Caki2 (cell line): ENCODE results near the gene CKAP2L. TPM values are rescaled to one million over a fixed set of nuclear protein-coding genes. Genes with fewer than 3 reads are reported as not detected.

Source experiments
- DNase-seq: peaks from one replicate; pipeline ENCODE4 v3.0.0-alpha.2; 2015; ENCODE audit warnings: low read depth
- in situ Hi-C: cut with HindIII; loops from 2 replicates; pipeline ENCODE4 v1.10.0; 2016; ENCODE audit warnings: low sequenced_read_pairs, low pct_unique_long_range_greater_than_20kb, mixed read lengths
- total RNA-seq: library from RNA; depleted of rRNA; stranded (reverse); fragments of >200 nt; shearing (Covaris generic); gene quantifications from 2 replicates; pipeline ENCODE4 v1.2.3, GENCODE V29; 2014; ENCODE audit warnings: low replicate concordance; rRNA removed

Gene CKAP2L, protein sequence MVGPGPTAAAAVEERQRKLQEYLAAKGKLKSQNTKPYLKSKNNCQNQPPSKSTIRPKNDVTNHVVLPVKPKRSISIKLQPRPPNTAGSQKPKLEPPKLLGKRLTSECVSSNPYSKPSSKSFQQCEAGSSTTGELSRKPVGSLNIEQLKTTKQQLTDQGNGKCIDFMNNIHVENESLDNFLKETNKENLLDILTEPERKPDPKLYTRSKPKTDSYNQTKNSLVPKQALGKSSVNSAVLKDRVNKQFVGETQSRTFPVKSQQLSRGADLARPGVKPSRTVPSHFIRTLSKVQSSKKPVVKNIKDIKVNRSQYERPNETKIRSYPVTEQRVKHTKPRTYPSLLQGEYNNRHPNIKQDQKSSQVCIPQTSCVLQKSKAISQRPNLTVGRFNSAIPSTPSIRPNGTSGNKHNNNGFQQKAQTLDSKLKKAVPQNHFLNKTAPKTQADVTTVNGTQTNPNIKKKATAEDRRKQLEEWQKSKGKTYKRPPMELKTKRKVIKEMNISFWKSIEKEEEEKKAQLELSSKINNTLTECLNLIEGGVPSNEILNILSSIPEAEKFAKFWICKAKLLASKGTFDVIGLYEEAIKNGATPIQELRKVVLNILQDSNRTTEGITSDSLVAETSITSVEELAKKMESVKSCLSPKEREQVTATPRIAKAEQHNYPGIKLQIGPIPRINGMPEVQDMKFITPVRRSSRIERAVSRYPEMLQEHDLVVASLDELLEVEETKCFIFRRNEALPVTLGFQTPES
- total RNA-seq, result 14.0 and 15.3 TPM in 2 replicates

DNA sequence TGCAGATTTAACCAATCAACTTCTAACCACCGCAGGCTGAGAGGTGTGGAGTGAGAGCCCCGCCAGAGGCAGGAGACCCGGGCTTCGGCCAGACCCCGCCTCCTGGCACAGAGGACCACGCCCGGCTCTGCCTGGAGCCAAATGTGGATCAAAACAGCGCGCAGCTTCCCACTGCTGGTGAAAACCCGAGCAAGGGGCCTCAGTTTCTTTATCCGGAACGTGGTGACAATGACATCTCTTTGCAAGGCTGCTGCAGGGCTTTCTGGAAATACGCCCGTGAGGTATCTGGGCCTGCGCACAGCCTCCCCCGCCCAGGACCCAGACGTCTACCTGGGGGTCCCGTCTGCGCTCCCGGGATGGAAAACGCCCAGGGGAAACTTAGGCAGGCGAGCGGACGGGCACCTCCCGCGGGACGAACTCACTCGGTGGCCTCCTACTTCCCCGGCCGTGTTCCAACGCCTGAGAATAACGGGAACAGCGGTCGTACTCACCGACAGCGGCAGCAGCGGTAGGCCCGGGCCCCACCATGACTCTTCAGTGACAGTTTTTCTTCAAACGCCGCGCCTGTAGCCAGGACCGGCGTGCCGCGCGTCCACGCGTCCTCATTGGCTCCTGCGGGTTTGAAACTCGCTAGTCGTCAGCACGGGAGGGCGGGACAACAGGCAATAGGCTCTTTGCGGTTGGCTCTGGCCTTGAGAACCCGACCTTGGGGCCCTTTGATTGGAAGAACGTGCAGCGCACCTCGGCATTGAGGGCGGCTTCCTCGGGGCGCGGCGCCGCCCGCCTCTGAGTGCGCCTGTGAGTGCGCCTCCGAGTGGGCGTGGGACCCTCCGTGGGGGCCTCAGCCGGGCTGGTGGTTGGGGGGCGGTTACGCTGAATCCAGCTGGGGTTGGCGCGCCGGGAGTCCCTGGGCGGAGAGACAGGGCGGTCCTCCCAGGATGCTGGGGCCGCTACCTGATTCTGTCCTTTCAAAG lies at the start of gene CKAP2L:
Gene CKAP2L (minus strand): TSS at position 539 of the 974 bp plus-strand sequence. CDS start 11 bp downstream, at position 528.
- in situ Hi-C loops, result no loop called here
- peak; percentile 98 for DNase-seq

DNA sequence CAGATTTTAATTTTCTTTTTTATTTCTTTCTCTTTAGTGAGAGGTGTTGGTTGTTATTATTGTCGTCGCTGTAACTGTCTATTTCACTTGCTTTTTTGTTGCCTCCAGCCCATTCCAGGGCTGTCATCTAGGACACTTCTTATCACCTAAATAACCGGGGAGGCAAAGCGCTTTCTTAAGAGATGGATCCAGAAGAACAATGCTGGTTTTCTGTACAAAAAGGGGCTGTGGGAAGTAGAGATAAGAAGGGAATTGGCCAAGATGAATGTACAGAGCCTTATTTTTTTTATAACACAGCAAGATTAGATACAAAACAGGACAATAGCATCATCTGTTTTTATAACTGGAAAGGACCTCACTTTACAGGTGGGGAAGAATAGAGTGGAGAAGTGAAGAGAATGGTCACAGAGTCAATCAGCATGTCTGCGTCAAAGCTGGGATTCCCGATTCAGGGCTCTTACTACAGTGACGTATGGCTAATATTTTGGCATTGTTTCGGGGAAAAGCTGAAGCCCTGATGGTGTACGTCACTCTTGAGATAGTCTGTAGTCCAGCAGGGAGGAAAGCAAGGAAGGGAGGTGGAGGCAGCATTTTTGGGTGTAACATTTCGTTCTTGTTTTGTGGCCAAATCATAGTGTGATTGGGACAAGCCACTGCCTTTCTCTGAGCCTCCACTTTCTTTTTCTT lies 49.0 kb upstream of the CKAP2L start:
- in situ Hi-C loops, result no loop called here
- no peak for DNase-seq

DNA sequence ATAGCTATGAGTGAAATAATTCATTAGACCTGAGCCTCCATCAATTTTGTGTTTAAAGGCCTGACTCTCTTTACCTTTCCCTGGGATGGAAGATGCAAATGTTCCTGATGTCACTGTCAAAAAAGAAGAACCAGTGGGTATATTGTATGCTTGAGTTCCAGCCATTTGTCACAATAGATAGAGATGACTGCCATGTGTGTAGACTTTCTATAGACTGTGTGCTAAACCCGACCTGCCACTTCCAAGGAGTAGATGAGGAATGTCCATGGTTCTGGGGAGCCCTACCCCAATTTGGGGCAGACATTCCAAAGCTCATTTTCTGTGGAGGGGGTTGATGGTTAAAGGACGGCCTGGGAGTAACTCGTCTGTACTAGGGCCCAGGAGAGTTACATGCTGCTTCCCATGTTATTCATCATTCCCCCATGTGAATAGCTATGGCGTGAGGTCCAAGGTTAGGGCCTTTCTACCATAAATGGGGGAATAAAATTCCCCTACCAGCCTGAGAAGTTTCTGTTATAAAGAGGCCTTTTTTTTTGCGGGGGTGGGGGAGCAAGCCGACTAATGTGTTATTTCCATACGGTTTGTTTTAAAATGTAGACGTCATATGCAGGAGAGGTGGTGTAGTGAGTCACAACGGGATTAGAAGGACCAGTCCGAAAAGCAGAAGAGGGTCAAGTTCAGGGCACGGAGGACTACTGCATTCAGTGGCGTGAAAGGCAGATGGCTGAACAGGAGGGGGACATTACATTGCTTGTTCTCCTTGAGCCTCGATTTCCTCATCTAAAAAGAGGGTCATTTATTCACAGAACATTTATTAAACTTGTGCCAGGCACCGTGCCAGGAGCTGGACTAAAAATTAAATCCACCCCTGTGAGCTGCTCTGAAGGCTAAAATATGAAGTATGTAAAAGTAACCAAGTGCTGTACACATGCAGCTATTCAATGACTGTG lies 48.2 kb upstream of the CKAP2L start:
- no peak for DNase-seq
- in situ Hi-C loops, result no loop called here

DNA sequence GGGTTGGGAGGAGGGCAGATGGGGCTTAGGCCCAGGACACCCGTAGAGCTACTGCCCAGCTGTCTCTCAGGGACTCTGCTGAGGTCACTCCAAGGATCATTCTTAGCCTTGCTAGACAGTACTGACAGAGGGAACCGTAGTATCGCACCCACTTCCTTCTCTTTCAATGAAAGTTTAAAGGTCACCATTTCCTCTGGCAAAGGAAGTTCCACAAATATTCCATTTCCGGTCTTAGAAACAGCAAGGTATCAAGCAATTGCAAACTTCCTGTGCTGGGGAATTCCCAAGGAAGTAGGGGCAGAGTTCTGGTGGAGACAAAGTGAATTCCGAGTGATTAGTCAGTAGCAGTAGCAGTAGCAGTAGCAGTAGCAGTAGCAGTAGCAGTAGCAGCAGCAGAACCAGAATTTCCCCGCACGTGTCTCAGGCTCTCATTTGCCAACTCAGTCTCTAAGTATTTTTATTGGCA lies 47.5 kb upstream of the CKAP2L start:
- DNase-seq, result no peak
- in situ Hi-C loops, result no loop called here

DNA sequence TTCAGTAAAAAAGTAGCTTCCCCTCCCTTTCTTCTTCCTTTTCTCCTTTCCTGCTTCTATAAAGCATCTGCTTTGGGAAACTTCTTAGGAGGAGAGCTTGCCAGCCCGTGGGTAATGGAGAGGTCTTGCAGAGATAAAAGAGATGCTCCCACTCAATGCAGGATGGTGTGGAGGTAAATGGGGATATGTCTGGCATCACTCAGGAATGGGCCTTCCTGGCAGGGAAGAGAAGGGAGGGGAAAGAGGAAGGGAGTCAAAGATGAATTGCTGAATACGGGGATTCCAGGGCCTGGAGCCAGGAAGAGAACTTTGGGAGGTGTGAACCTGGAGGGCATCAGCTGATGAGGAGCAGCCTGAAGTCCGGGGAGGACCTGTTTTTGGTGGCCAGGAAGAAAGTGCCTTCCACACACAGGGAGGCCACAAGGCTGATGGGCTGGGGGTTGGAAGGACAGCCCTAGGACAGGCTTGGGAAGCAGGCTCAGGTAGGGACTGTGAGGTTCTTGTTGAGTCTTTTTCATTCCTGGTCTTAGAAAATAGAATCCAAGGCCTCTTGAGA lies 46.9 kb upstream of the CKAP2L start:
- DNase-seq, result no peak
- in situ Hi-C loops, result no loop called here

DNA sequence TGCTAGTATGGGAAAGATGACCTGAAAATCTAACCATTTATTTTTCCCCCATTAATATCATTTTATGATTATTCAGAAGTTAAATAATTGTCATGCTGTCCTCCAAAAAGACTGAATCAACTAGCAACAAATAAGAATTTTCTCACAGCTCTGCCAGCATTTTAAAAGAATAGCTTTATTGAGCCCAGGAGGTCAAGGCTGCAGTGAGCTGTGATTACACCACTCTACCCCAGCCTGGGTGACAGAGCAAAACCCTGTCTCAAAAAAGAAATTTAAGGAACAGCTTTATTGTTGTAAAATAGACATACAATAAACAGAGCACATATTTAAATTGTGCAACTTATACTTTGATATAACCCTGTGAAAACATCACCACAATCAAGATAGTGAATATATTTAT lies 44.7 kb upstream of the CKAP2L start:
- DNase-seq, result no peak
- in situ Hi-C loops, result no loop called here

DNA sequence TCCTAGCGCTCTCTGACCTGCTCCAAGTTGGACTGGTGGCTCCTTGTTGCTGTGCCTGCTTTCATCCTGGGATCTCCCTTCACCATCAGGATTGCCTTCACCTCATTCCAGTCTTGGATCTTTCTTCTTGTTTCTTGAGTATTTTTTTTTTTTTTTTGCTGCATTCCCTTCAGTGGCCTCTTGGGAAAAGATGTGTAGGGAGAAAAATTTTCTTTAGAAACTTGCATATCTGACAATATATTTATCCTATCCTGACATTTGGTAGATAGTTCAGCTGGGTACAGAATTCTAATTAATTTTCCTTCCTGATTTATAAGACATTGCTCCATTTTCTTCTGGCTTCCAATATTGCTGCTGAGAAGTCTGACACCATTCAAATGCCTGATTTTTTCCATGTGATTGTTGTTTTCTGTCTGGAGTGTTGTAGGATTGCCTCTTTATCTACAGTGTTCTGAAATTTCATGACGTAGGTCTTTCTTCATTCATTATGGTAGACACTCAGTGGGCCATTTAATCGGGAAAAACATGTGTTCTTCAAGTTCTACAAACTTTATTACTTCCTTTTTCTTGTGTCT lies 42.9 kb upstream of the CKAP2L start:
- in situ Hi-C loops, result no loop called here
- DNase-seq, result no peak

DNA sequence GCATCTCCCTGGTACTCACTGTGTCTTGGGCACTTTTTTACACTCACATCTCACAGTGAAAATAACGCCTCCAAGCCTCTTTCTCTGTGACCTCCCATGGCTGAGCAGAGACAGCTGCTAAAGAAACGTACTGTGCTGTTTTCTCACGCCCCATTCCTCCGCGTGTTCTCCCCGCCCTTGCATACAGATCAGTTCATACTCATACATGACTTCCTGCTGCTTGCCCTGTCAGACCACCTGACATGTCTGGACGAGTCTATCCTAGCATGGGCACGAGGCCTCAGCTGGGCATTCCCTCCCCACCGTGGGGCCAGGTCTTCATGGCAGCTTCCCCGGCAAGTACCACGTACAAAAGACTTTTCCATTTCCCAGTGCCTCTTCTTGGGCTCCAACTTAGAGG lies 41.1 kb upstream of the CKAP2L start:
- in situ Hi-C loops, result no loop called here
- no peak for DNase-seq

DNA sequence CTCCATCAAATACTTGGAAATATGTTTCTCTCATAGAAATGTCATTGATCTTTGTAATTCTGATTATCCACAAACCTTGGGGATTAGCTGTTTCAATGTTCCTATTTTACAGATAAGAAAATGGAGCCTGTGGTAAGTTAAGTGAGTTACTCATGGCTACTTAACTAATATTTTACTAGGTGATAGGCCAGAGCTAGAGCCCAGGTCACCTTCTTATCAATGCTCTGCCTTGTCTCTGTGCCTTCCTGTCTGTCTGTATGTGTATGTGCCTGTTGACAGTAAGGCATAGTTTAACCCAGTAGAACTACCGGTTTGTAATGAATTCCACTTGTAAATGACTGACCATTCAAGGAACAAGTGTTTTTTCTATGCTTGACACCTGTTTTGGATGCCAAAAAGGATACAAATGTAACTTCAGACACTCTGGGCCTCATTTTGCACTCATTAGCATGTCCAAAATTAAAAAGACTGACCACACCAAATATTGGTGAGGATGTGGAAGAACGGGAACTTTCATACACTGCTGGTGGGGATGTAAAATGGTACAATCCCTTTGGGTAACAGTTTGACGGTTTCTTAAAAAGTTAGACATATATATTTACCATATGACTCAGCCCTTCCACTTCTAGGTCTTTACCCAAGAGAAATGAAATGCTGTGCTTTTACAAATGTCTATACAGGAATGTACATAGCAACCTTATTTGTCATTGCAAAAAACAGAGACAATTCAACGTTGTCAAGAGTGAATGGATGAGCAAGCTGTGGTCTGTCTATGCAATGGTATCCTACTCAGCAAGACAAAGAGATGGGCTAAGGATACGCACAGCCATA lies 39.5 kb upstream of the CKAP2L start:
- in situ Hi-C loops, result no loop called here
- no peak for DNase-seq

DNA sequence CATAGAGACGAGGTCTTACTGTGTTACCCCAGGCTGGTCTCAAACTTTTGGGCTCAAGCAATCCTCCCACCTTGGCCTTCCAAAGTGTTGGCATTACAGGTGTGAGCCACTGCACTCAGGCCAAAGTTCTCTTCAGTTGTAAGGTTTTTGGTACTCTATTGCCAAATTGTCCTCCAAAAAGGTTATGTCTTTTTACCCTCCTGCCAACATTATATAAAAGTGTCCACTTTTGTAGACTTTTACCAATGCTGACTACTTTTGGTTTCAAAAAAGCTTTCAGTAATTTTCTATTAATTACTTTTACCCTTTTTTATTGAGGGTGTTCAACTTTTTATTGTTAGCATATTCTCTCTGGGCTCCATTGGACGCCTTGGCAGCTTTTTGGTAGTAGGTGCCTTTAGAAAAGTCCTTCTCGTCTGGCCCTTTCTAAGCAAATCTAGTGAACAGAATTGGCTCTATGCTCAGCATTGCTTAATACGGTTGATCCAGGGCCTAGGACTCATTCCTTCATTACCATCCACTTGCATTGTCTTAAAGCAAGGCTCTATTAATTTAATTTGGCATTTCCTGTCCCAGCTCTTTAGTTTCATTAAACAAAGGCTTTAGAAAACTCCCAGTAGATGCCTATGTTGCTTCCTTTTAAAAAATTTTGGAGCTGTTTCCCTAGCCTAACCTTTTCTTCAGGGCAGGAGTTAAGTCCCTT lies 36.6 kb upstream of the CKAP2L start:
- in situ Hi-C loops, result no loop called here
- no peak for DNase-seq

DNA sequence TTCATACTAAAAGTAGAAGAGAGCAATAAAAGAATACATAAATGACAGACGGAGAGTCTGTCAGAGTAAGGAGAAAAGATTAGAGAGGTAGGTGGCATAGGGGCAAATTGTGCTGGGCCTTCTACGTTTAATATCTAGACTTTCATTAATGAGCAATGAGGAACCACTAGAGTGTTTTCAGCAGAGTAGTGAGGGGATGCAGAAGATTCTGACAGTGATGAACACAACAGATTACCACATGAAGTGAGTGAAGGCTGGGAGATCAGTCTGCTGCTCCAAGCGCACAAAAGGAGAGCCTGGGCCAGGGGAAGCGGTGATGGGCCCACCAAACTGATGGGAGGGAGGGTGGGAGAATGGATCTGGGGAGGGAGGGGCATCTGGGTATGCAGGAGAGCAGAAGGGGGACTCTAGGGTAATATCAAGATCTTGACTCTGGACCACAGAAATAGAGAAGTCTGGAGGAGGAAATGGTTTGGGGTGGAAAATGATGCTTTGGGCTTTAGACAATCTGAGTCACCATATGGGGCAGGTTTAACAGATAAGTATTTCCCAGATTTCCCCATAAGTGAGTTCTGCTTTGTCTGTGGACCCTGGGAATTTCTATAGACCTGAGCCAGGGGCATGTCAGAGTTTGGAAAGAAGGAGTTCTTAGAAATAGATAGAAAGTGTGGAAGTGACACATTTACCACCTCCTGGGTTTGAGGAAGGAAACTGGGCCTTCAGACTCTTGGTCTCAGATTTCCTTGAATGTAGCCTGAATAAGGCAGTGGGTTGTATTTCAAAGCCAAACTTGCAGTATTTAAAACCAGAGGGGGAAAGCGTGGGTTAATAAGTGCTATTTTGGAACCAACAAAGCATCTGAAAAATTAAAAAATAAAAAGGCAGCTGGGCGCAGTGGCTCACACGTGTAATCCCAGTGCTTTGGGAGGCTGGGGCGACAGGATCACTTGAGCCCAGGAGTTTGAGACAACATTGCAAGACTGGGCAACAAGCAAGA lies 34.9 kb upstream of the CKAP2L start:
- DNase-seq, result no peak
- in situ Hi-C loops, result no loop called here

DNA sequence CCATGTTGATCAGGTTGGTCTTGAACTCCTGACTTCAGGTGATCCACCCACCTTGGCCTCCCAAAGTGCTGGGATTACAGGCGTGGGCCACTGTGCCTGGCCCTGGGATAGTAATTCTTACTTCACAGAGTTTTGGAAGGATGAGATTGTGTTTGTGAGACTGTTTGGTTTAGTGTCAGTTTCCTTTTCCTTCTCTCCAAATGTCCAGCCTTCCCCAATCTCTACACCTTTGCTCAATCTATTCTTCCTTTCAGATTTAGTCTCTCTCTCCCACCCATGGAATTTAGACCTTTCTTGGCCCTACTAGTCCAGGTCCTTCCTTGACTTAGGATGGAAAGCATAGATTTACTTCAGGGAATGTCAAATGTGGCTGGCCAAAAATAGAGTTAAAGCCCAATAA lies 32.1 kb upstream of the CKAP2L start:
- no peak for DNase-seq
- in situ Hi-C loops, result no loop called here

DNA sequence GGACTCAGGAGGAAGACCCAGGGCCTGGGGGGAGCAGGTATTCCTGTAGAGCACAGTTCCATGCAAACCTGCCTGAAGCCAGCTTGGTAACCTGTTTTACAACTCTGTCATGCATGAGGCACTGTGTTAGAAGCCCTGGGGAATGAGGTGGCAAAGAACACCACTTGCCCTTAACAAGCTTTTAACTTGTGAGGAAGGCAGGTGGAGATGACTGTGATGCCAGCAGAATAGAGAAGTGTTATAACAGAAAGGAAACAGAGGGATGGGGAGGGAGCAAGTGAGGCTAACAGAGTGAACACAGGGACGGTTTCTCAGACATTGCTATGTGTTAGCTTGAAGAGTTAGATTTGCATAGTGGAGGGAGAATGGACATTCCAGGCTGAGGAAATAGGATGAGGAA lies 31.4 kb upstream of the CKAP2L start:
- DNase-seq, result no peak
- in situ Hi-C loops, result no loop called here

DNA sequence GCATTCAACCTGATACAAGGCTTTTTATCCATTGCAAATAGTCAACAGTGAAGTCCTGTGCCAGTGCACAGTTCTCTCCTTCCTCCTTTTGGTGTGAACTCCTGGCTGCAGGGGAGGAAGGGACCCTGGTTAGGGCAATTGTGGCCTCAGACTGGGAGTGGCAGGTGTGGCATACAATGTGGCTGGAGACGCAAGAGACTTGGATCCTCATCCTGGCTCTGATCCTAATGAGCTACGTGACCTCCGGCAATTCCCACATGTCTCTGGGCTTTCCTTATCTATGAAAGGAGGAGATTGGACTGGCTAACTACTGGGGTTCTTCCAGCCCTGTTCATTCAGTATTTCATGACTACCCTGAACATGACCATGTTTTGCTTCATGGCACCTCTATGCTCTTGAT lies 30.4 kb upstream of the CKAP2L start:
- DNase-seq, result no peak
- in situ Hi-C loops, result no loop called here
